ENCODE measurements around the gene TTBK2.

Gene TTBK2

GRCh38 chr15:42730536-42730935 is 190.0 kb downstream of the TTBK2 start:
- in situ Hi-C loops (cut with MboI; ENCODE audit: low sequenced_read_pairs) = no loop called here

GRCh38 chr15:42730135-42730534 is 190.4 kb downstream of the TTBK2 start:
- in situ Hi-C loops (cut with MboI; ENCODE audit: low sequenced_read_pairs) = no loop called here

GRCh38 chr15:42729409-42729808 is 191.2 kb downstream of the TTBK2 start:
- in situ Hi-C loops (cut with MboI; ENCODE audit: low sequenced_read_pairs) = no loop called here

- in situ Hi-C loops (cut with MboI; ENCODE audit: low sequenced_read_pairs) = no loop called here
Measured at GRCh38 chr15:42728972-42729371, 191.6 kb downstream of the TTBK2 start.

GRCh38 chr15:42728560-42728959 is 192.0 kb downstream of the TTBK2 start:
- in situ Hi-C loops (cut with MboI; ENCODE audit: low sequenced_read_pairs) = no loop called here

- in situ Hi-C loops (cut with MboI; ENCODE audit: low sequenced_read_pairs) = no loop called here
Measured at GRCh38 chr15:42727750-42728381, 192.7 kb downstream of the TTBK2 start.

- in situ Hi-C loops (cut with MboI; ENCODE audit: low sequenced_read_pairs) = no loop called here
Measured at GRCh38 chr15:42726114-42726513, 194.5 kb downstream of the TTBK2 start.

- in situ Hi-C loops (cut with MboI; ENCODE audit: low sequenced_read_pairs) = no loop called here
Measured at GRCh38 chr15:42725331-42725903, 195.2 kb downstream of the TTBK2 start.

GRCh38 chr15:42724276-42724675 is 196.3 kb downstream of the TTBK2 start:
- in situ Hi-C loops (cut with MboI; ENCODE audit: low sequenced_read_pairs) = no loop called here

GRCh38 chr15:42723068-42723467 is 197.5 kb downstream of the TTBK2 start:
- in situ Hi-C loops (cut with MboI; ENCODE audit: low sequenced_read_pairs) = no loop called here

- in situ Hi-C loops (cut with MboI; ENCODE audit: low sequenced_read_pairs) = no loop called here
Measured at GRCh38 chr15:42721916-42722315, 198.7 kb downstream of the TTBK2 start.

GRCh38 chr15:42721016-42721415 is 199.6 kb downstream of the TTBK2 start:
- in situ Hi-C loops (cut with MboI; ENCODE audit: low sequenced_read_pairs) = no loop called here

GRCh38 chr15:42720071-42720470 is 200.5 kb downstream of the TTBK2 start:
- in situ Hi-C loops (cut with MboI; ENCODE audit: low sequenced_read_pairs) = no loop called here

- in situ Hi-C loops (cut with MboI; ENCODE audit: low sequenced_read_pairs) = no loop called here
Measured at GRCh38 chr15:42719043-42719442, 201.5 kb downstream of the TTBK2 start.

- in situ Hi-C loops (cut with MboI; ENCODE audit: low sequenced_read_pairs) = no loop called here
Measured at GRCh38 chr15:42716626-42717025, 204.0 kb downstream of the TTBK2 start.

- in situ Hi-C loops (cut with MboI; ENCODE audit: low sequenced_read_pairs) = no loop called here
Measured at GRCh38 chr15:42716125-42716524, 204.5 kb downstream of the TTBK2 start.

- in situ Hi-C loops (cut with MboI; ENCODE audit: low sequenced_read_pairs) = no loop called here
Measured at GRCh38 chr15:42712584-42712983, 208.0 kb downstream of the TTBK2 start.

GRCh38 chr15:42711746-42712145 is 208.8 kb downstream of the TTBK2 start:
- in situ Hi-C loops (cut with MboI; ENCODE audit: low sequenced_read_pairs) = no loop called here

- in situ Hi-C loops (cut with MboI; ENCODE audit: low sequenced_read_pairs) = no loop called here
Measured at GRCh38 chr15:42710662-42711061, 209.9 kb downstream of the TTBK2 start.

GRCh38 chr15:42707873-42708544 is 212.6 kb downstream of the TTBK2 start:
- in situ Hi-C loops (cut with MboI; ENCODE audit: low sequenced_read_pairs) = no loop called here

GRCh38 chr15:42707068-42707467 is 213.5 kb downstream of the TTBK2 start:
- in situ Hi-C loops (cut with MboI; ENCODE audit: low sequenced_read_pairs) = no loop called here

- in situ Hi-C loops (cut with MboI; ENCODE audit: low sequenced_read_pairs) = no loop called here
Measured at GRCh38 chr15:42705336-42705735, 215.2 kb downstream of the TTBK2 start.
